Measurements from ENCODE around the gene TRIM33.
"Not testable (repeated sequence)": the region's sequence is repeated elsewhere in the genome, so short reads cannot be mapped to it uniquely, and the experiment has no call there.

The TRIM33 gene

GRCh38 chr1:114510274-114511031 lies 550 bp downstream of the TRIM33 start:
- peak; percentile 6 for DNase-seq (ENCODE audit: low read depth)

GRCh38 chr1:114509596-114510273 lies 1.3 kb downstream of the TRIM33 start:
- DNase-seq (ENCODE audit: low read depth): no peak

- DNase-seq (ENCODE audit: low read depth): no peak
These were observed 2.6 kb downstream of the TRIM33 start for GRCh38 chr1:114508386-114508898.

- no peak for DNase-seq (ENCODE audit: low read depth)
These were observed 3.5 kb downstream of the TRIM33 start for GRCh38 chr1:114507513-114507912.

GRCh38 chr1:114505148-114505561 lies 5.8 kb downstream of the TRIM33 start:
- DNase-seq (ENCODE audit: low read depth): no peak

GRCh38 chr1:114503916-114504422 lies 7.0 kb downstream of the TRIM33 start:
- no peak for DNase-seq (ENCODE audit: low read depth)

- no peak for DNase-seq (ENCODE audit: low read depth)
These were observed 8.9 kb downstream of the TRIM33 start for GRCh38 chr1:114502080-114502479.

GRCh38 chr1:114499478-114499877 lies 11.5 kb downstream of the TRIM33 start:
- no peak for DNase-seq (ENCODE audit: low read depth)

- DNase-seq (ENCODE audit: low read depth): no peak
These were observed 14.9 kb downstream of the TRIM33 start for GRCh38 chr1:114496089-114496488.

- no peak for DNase-seq (ENCODE audit: low read depth)
These were observed 15.5 kb downstream of the TRIM33 start for GRCh38 chr1:114495486-114495885.

- no peak for DNase-seq (ENCODE audit: low read depth)
These were observed 18.0 kb downstream of the TRIM33 start for GRCh38 chr1:114492978-114493377.

- DNase-seq (ENCODE audit: low read depth): no peak
These were observed 20.7 kb downstream of the TRIM33 start for GRCh38 chr1:114490274-114490693.

- no peak for DNase-seq (ENCODE audit: low read depth)
These were observed 22.3 kb downstream of the TRIM33 start for GRCh38 chr1:114488739-114489138.

- no peak for DNase-seq (ENCODE audit: low read depth)
These were observed 25.7 kb downstream of the TRIM33 start for GRCh38 chr1:114485286-114485685.

- no peak for DNase-seq (ENCODE audit: low read depth)
These were observed 28.4 kb downstream of the TRIM33 start for GRCh38 chr1:114482585-114482984.

GRCh38 chr1:114479636-114480035 lies 31.4 kb downstream of the TRIM33 start:
- not testable (repeated sequence) for DNase-seq (ENCODE audit: low read depth)

GRCh38 chr1:114479134-114479533 lies 31.9 kb downstream of the TRIM33 start:
- DNase-seq (ENCODE audit: low read depth): no peak

- no peak for DNase-seq (ENCODE audit: low read depth)
These were observed 37.2 kb downstream of the TRIM33 start for GRCh38 chr1:114473796-114474195.

GRCh38 chr1:114472408-114472807 lies 38.6 kb downstream of the TRIM33 start:
- no peak for DNase-seq (ENCODE audit: low read depth)

GRCh38 chr1:114470681-114471080 lies 40.3 kb downstream of the TRIM33 start:
- DNase-seq (ENCODE audit: low read depth): no peak

- no peak for DNase-seq (ENCODE audit: low read depth)
These were observed 42.1 kb downstream of the TRIM33 start for GRCh38 chr1:114468710-114469468.

- DNase-seq (ENCODE audit: low read depth): no peak
These were observed 43.0 kb downstream of the TRIM33 start for GRCh38 chr1:114468047-114468446.

All from stimulated activated CD8-positive, alpha-beta memory T cell treated with anti-CD3 and anti-CD28 coated beads, Interleukin-12 subunit alpha, Interleukin-12 subunit beta, amount 100 ng/mL, for 1 hour (primary cell).